Pancreas (tissue), 10 donors: ENCODE measurements around the gene CDH2. TPM values are rescaled to one million over a fixed set of nuclear protein-coding genes. Genes with fewer than 3 reads are reported as not detected.

Experiments used
- ATAC-seq, 4 donors: fragments of 200-7000 bp; cut with Tn5 transposase; one replicate each; pipeline versions ENCODE4 v1.8.0 to v1.9.1; 2020; ENCODE audit warnings: mild to moderate bottlenecking in 4 of 4, moderate library complexity in 4 of 4
- DNase-seq, 6 donors: peaks; one replicate each; pipeline ENCODE4 v3.0.0-alpha.2; 2020
- FAIRE-seq: peaks from 2 replicates; lab custom pipeline; 2012; peaks lifted over from hg19 to GRCh38; lab: Jason Lieb, UNC
- H3K27ac ChIP-seq, 4 donors: fragments of 200-600 bp; sonication (generic); 1 replicate in 3 of 4; 2 replicates in 1 of 4; pipeline versions ENCODE4 v1.5.0 to v1.8.0; 2020
- H3K27me3 ChIP-seq, 4 donors: fragments of 200-600 bp; one replicate each; pipeline ENCODE4 v1.8.0; 2021
- H3K36me3 ChIP-seq, 3 donors: fragments of 200-600 bp; sonication (generic) in 1 of 3; one replicate each; pipeline versions ENCODE4 v1.5.0 to v1.8.0; 2020 to 2021
- H3K4me1 ChIP-seq, 3 donors: fragments of 200-600 bp; one replicate each; pipeline ENCODE4 v1.8.0; 2021
- H3K4me3 ChIP-seq, 4 donors: fragments of 200-600 bp; sonication (generic) in 2 of 4; one replicate each; pipeline versions ENCODE4 v1.5.0 to v1.8.0; 2020 to 2021
- H3K9me3 ChIP-seq, 4 donors: fragments of 200-600 bp; one replicate each; pipeline ENCODE4 v1.8.0; 2021
- CTCF ChIP-seq, 4 donors: fragments of 200-600 bp; sonication (generic) in 3 of 4; IDR thresholded peaks; one replicate each; pipeline versions ENCODE4 v1.5.0 to v1.8.0; 2021; ENCODE audit warnings: antibody characterized with exemption in 4 of 4
- WGBS, 2 donors: extraction: QIAGEN DNeasy Blood & Tissue Kit; methylation state at CpG; one replicate each; pipeline ENCODE4 v1.1.7; 2013; 5-methylcytosine and 5-hydroxymethylcytosine counted together
- intact Hi-C, 3 donors: fragments of 100-400 bp; cut with DNase I; formaldehyde crosslinking; loops; one replicate each; pipeline versions ENCODE4 v1.11.1 to v1.14.2; 2022
- polyA plus RNA-seq, 2 donors: library from polyadenylated mRNA; stranded (reverse); fragments of 200-250 nt; gene quantifications; one replicate each; pipeline ENCODE4 v1.2.3, GENCODE V29; 2013
- total RNA-seq, 6 donors: library from RNA; stranded (reverse); fragmentation: NEBNext Ultra II Directional in 4 of 6; extraction: Animal tissue kit (Norgen Biotek cat#: 25700) in 4 of 6; gene quantifications; one replicate each; pipeline versions ENCODE4 v1.2.1 to v1.2.4, GENCODE V29; 2021 to 2023
- donor health status: healthy with polysubstance abuse.
- donor health status: DM: no; HTN: no; CAD: no; lungs with moderate emphysema.
- donor health status: DM: no; HTN: no; CAD: no.
- donor health status: control.
- donor health status: control.
- donor health status: Bipolar disorder and iron deficiency.
- donor health status: DM: yes; HTN: yes; CAD: no.
- donor health status: DM: no; HTN: no; CAD: no.
- donor health status: DM: no; HTN: no; CAD: no.
- donor health status: DM: yes; HTN: yes; CAD: no.

The CDH2 gene
- total and polyA plus RNA-seq, 8 donors = 0.15 to 2.9 (median 0.93) TPM

DNA sequence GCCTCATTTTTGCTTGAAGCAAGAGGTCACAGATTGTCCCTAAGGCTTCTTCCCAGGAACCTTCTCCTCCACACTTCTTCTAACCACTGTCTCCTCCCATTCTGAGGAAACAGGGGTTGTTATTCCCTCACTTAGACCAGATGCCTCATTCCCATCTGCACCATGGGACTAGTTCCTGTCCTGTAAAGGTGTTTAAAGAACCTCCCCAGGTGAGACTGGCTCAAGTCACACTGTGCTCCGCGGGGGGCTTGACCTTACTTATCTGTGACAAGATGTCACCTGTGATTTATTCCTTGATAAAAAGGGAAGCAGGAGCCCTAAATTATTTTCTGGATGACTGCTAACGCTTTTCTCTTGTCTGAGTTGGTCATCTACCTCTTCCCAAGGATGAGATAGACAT is 8.2 kb upstream of the CDH2 start:
- 30 to 47% methylated on average over 3 of the region's 3 CpGs for WGBS, 2 donors
- intact Hi-C loops = no loop called here

DNA sequence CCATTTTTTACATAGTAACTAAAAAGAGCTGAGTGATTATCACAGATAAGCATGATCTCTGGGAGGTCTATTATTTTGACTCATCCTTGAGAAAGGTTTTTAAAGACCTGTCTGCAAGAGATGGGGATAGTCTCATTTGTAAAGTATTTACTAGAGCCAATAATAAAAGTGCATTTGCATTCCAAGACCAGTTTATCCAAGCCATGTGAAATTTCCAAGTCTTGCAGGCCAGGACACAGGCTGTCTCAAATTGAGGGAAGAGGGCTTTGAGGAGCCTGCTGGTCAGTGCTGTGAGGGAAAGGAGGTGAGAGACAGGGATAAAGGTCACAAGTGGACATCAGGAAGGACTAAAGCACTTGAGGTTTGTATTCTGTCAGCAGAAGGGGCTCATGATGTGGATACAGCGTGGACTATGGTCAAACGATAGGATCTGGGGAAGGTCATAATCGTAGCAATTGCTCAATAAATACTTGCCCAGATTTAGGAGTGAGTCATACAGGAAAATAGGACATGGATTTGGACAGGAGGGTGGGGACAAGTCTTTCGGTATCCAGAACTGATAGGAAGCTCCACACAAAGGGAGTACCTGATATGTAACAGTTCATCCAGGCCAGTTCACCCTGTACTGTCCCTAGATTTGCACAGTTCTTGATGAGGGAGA is 6.6 kb upstream of the CDH2 start:
- Histone ChIP-seq H3K27ac (no peak overlapping the region), H3K36me3 (no peaks in the 10 kb centered on the region), H3K4me3 (no peak overlapping the region), H3K9me3 (no peaks in the 10 kb centered on the region), H3K27me3 (peaks cover 0 to 12% (median 2%) of the 10 kb centered on the region in 4 donors), H3K4me1 (no peaks in the 10 kb centered on the region)
- intact Hi-C loops = no loop called here
- FAIRE-seq (no peak), DNase-seq (no peak), ATAC-seq (no peak)
- TF ChIP-seq CTCF (IDR thresholded peaks at IDR 0.05) = no peak
- WGBS, 2 donors = 53 to 67% methylated on average over 4 of the region's 4 CpGs

More for the DNA sequence above, 8.2 kb upstream of the CDH2 start:
- Histone ChIP-seq H3K9me3 (no peaks in the 10 kb centered on the region), H3K27ac (no peak overlapping the region), H3K4me3 (no peak overlapping the region), H3K27me3 (peaks cover 0 to 4% (median under 1%) of the 10 kb centered on the region in 4 donors), H3K4me1 (no peaks in the 10 kb centered on the region), H3K36me3 (no peaks in the 10 kb centered on the region)
- ATAC-seq (no peak), FAIRE-seq (no peak), DNase-seq (no peak)
- no peak for TF ChIP-seq CTCF (IDR thresholded peaks at IDR 0.05)

- ATAC-seq (no peak), FAIRE-seq (no peak), DNase-seq (no peak)
- no peaks in the 10 kb centered on the region for H3K36me3 ChIP-seq
- TF ChIP-seq CTCF (IDR thresholded peaks at IDR 0.05) = no peak
- peaks cover 0 to 21% (median 2%) of the 10 kb centered on the region in 4 donors for H3K27me3 ChIP-seq
- intact Hi-C loops = no loop called here
- H3K4me1 ChIP-seq = no peaks in the 10 kb centered on the region
- no peak overlapping the region for H3K27ac ChIP-seq
- H3K4me3 ChIP-seq = no peak overlapping the region
- H3K9me3 ChIP-seq = no peaks in the 10 kb centered on the region
- 61 to 70% methylated on average over 2 of the region's 2 CpGs for WGBS, 2 donors
Measured at GRCh38 chr18:28181616-28182015, 4.7 kb upstream of the CDH2 start.

DNA sequence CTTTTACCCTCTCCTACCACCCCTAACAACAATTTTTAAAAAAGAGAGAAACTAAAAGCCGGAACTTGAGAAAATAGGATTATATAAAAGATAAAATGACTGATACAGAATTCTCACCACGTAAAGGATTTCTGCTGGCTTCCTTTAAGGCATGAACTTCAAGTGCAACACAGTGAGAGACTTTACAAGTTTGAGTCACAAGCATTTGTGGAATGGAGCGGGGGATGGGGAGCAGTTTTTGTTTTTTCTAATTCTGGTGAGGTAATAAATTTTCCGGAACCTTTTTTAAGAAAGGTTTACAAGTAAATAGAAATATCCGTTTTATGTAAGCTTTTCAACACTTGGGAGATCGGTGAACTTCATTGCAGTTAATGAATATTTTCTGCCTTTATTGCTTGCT is 1.8 kb upstream of the CDH2 start:
- Histone ChIP-seq H3K27me3 (peaks cover 0 to 45% (median 13%) of the 10 kb centered on the region in 4 donors), H3K36me3 (no peaks in the 10 kb centered on the region), H3K27ac (no peak overlapping the region), H3K4me1 (no peaks in the 10 kb centered on the region), H3K4me3 (no peak overlapping the region), H3K9me3 (no peaks in the 10 kb centered on the region)
- TF ChIP-seq CTCF (IDR thresholded peaks at IDR 0.05) = no peak
- ATAC-seq (no peak), FAIRE-seq (no peak), DNase-seq (no peak)
- 58 to 62% methylated on average over 6 of the region's 6 CpGs for WGBS, 2 donors
- intact Hi-C loops = no loop called here
